Measurements from ENCODE around the gene KLHL13. TPM values are rescaled to one million over a fixed set of nuclear protein-coding genes. Genes with fewer than 3 reads are reported as not detected.

Gene KLHL13
- total RNA-seq, 1 donor from 2014 or later, result 10.2 TPM

DNA sequence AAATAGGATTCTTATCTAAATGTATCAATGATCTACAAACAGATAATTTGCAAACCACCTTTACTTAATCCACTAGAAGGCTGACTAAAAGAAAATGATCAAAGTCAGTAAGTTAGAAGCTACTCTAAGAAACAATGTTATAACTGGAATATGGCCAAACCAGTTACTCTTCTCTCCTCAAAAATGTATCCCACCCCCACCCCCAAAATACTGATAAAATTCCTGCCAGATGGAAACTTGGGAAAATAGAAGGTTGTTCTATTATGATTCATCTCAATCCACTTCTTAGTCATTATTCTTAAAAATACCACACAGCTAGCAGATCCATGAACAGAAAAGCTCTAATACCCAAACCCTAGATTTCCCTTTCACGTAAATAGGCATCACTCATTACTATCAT is 206.4 kb downstream of the KLHL13 start:
- DNase-seq (ENCODE audit: extremely low spot score, unreplicated experiment), result no peak
- H3K27ac Mint-ChIP-seq, result no peak overlapping the region
- H3K4me3 Mint-ChIP-seq, result no peak overlapping the region
- H3K4me1 Mint-ChIP-seq (ENCODE audit: unreplicated experiment), result no peaks in the 10 kb centered on the region
- TF ChIP-seq, protein P1, sequence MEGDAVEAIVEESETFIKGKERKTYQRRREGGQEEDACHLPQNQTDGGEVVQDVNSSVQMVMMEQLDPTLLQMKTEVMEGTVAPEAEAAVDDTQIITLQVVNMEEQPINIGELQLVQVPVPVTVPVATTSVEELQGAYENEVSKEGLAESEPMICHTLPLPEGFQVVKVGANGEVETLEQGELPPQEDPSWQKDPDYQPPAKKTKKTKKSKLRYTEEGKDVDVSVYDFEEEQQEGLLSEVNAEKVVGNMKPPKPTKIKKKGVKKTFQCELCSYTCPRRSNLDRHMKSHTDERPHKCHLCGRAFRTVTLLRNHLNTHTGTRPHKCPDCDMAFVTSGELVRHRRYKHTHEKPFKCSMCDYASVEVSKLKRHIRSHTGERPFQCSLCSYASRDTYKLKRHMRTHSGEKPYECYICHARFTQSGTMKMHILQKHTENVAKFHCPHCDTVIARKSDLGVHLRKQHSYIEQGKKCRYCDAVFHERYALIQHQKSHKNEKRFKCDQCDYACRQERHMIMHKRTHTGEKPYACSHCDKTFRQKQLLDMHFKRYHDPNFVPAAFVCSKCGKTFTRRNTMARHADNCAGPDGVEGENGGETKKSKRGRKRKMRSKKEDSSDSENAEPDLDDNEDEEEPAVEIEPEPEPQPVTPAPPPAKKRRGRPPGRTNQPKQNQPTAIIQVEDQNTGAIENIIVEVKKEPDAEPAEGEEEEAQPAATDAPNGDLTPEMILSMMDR (conservative IDR thresholded peaks at IDR 0.05), result no peak
- no peaks in the 10 kb centered on the region for H3K36me3 Mint-ChIP-seq
- no peaks in the 10 kb centered on the region for H3K27me3 Mint-ChIP-seq
- peaks cover 4% of the 10 kb centered on the region for H3K9me3 Mint-ChIP-seq

DNA sequence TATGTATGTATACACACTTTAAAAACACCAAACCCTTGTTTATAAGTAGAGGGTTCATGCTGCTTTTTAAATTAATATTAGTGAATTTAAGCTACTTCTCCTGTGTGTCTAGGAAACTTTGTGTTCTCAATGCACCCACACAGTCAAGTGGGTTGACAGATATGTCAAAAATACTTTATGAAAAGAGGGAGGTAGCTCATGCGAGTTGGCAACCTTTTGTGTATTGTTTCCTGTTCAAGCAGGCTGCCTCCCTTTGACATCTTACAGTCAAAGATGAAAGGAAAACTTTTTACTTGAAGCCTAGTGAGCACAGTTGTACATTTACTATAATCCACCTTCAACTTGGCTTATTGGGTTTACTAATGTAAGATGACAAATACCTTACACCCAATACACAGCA is 218.4 kb downstream of the KLHL13 start:
- no peaks in the 10 kb centered on the region for H3K4me1 Mint-ChIP-seq (ENCODE audit: unreplicated experiment)
- no peaks in the 10 kb centered on the region for H3K9me3 Mint-ChIP-seq
- TF ChIP-seq, protein P1 (conservative IDR thresholded peaks at IDR 0.05), result no peak
- H3K27me3 Mint-ChIP-seq, result no peaks in the 10 kb centered on the region
- no peak overlapping the region for H3K27ac Mint-ChIP-seq
- no peaks in the 10 kb centered on the region for H3K36me3 Mint-ChIP-seq
- DNase-seq (ENCODE audit: extremely low spot score, unreplicated experiment), result no peak
- no peak overlapping the region for H3K4me3 Mint-ChIP-seq

DNA sequence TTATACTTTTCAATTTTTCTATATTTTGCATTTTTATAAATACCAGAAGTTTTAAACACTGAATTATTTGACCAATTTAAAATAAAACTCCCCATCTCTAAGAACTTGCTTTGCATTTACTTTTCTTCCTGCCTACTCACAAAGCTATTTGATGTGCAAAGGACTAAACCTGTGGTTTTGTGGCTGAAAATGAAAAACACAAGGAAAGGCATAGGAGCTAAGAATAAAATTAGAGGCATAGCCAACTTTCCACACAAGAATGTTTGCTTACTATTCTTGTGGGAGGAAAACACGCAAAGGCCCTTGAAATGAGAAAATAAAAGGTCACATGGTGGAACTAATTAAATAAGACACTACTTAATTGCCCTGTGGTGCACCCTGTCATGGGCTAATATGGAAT is 221.2 kb downstream of the KLHL13 start:
- Mint-ChIP-seq H3K27me3 (no peaks in the 10 kb centered on the region), H3K9me3 (no peaks in the 10 kb centered on the region), H3K27ac (no peak overlapping the region), H3K36me3 (no peaks in the 10 kb centered on the region), H3K4me3 (no peak overlapping the region), H3K4me1 (ENCODE audit: unreplicated experiment) (no peaks in the 10 kb centered on the region)
- DNase-seq (ENCODE audit: extremely low spot score, unreplicated experiment), result no peak
- TF ChIP-seq, protein P1 (conservative IDR thresholded peaks at IDR 0.05), result no peak

DNA sequence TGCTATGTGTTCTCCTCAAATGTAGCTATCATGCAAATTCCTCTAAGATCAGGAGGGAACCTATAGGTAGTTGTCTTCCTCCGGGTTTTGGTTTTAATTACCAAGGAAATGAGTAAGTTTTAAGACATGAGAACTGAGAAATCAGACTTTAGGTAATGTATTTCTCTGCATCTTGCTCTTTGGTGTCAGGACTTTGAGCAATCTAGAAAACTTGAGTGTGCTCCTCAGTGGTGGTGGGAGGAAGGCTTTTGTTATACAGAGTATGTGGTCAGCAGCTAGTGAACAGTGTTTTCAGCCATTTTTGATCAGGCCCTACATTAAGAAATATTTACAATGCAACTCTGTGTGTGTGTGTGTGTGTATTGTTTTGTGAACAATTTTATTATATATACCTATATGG is 224.1 kb downstream of the KLHL13 start:
- Mint-ChIP-seq H3K27me3 (no peaks in the 10 kb centered on the region), H3K27ac (no peak overlapping the region), H3K4me3 (no peak overlapping the region), H3K36me3 (no peaks in the 10 kb centered on the region), H3K4me1 (ENCODE audit: unreplicated experiment) (no peaks in the 10 kb centered on the region), H3K9me3 (no peaks in the 10 kb centered on the region)
- DNase-seq (ENCODE audit: extremely low spot score, unreplicated experiment), result no peak
- TF ChIP-seq, protein P1 (conservative IDR thresholded peaks at IDR 0.05), result no peak

DNA sequence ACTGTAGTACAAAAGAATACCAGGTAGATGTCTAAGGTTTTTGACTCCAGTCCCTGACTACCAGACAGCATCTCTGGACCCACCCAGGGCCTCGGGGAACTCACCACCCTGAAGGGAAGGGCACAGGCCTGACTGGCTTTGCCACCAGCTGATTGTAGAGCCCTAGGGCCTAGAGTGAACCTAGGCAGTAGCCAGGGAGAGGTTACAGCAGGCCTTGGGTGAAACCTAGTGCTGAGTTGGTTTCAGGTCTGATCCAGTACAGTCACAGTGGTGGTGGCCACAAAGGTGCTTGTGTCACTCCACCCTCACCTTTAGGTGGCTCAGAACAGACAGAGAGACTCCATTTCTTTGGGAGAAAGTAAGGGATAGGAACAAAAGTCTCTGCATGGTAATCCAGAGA is 244.8 kb downstream of the KLHL13 start:
- Mint-ChIP-seq H3K27ac (no peak overlapping the region), H3K27me3 (no peaks in the 10 kb centered on the region), H3K4me1 (ENCODE audit: unreplicated experiment) (no peaks in the 10 kb centered on the region), H3K9me3 (no peaks in the 10 kb centered on the region), H3K4me3 (no peak overlapping the region), H3K36me3 (no peaks in the 10 kb centered on the region)
- TF ChIP-seq, protein P1 (conservative IDR thresholded peaks at IDR 0.05), result no peak
- DNase-seq (ENCODE audit: extremely low spot score, unreplicated experiment), result no peak

DNA sequence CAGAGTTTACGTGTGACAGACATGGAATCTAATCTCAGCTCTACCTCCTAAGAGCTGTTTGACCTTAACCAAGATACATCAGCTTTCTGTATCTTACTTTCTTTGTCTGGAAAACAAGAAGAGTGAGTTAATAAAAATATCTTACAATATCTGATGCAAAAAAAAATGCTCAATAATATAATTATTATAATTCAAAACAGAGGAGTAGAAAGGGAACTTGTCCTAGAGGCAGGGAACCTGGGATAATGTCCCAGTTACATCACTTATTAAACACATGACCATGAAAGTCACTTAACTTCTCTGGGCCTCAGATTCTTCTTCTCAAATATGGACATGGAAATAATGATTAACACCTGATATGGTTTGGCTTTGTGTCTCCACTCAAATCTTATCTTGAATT is 256.1 kb downstream of the KLHL13 start:
- no peak for DNase-seq (ENCODE audit: extremely low spot score, unreplicated experiment)
- H3K27ac Mint-ChIP-seq, result no peak overlapping the region
- no peak overlapping the region for H3K4me3 Mint-ChIP-seq
- no peaks in the 10 kb centered on the region for H3K36me3 Mint-ChIP-seq
- H3K4me1 Mint-ChIP-seq (ENCODE audit: unreplicated experiment), result no peaks in the 10 kb centered on the region
- no peaks in the 10 kb centered on the region for H3K27me3 Mint-ChIP-seq
- TF ChIP-seq, protein P1 (conservative IDR thresholded peaks at IDR 0.05), result no peak
- H3K9me3 Mint-ChIP-seq, result no peaks in the 10 kb centered on the region

Data from type B pancreatic cell (in vitro differentiated cells).